HCT116 (cell line): Measurements from ENCODE around the gene VWA5B1.

Experiments used
- CBX3 ChIP-seq: IDR thresholded peaks from 2 replicates; pipeline ENCODE4 v1.6.1; 2012; ENCODE audit warnings: low read depth
- JUND ChIP-seq: IDR thresholded peaks from 2 replicates; pipeline ENCODE4 v1.6.1; 2012
- POLR2A ChIP-seq: IDR thresholded peaks from 2 replicates; pipeline ENCODE4 v1.7.0; 2011; ENCODE audit warnings: borderline replicate concordance; ENCODE audit not compliant: insufficient read depth, insufficient read length; ENCODE audit errors: extremely low read depth
- SP1 ChIP-seq: IDR thresholded peaks from 2 replicates; pipeline ENCODE4 v1.6.1; 2012; ENCODE audit warnings: low read depth
- TF ChIP-seq, protein P1 (sequence below), 3 experiments: fragments of 200-600 bp in 1 of 3; sonication (generic) in 1 of 3; IDR thresholded peaks in 2 of 3; conservative IDR thresholded peaks in 1 of 3; 2 replicates each; pipeline ENCODE4 v1.5.1; 2012 to 2017; ENCODE audit warnings: low read depth in 2 of 3, low read length in 2 of 3, antibody characterized with exemption in 1 of 3, borderline replicate concordance in 1 of 3, control low read depth in 1 of 3, mild to moderate bottlenecking in 1 of 3, mixed read lengths in 1 of 3, mixed run types in 1 of 3, moderate library complexity in 1 of 3; ENCODE audit not compliant: insufficient read depth in 1 of 3

DNA sequence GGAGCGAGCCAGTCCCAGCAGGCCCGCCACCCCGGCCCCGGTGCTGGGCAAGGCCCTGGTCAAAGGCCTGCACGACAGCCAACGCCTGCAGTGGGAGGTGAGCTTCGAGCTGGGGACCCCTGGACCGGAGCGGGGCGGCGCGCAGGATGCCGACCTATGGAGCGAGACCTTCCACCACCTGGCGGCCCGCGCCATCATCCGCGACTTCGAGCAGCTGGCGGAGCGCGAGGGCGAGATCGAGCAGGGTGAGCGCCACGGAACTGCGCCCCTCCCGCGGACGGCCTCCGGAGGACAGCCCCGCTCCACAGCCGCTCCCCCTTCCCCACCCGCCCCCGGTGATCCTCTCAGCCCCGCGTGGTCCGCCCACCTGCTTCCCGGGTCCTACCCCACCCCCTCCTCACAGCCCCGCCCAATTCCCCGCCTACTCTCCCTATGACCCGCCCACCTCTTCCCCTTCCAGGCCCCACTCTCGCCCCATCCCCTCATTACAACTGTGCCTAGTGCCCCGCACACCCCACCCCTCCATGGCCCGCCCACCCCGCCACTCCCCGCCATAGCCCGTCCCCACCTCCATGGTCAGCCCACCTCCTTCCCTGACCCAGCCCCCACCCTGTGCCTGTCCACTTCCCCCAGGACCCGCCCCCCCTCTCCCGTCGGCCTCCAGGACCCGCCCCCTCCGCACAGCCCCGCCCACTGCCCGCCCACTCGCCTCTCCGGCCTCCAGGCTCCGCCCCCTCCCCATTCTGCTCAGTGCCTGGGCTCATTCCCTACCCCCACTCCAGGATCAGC is 52.7 kb downstream of the VWA5B1 start:
- TF ChIP-seq CBX3 (no peak), SP1 (no peak), POLR2A (no peak), JUND (no peak)
- TF ChIP-seq, protein P1, sequence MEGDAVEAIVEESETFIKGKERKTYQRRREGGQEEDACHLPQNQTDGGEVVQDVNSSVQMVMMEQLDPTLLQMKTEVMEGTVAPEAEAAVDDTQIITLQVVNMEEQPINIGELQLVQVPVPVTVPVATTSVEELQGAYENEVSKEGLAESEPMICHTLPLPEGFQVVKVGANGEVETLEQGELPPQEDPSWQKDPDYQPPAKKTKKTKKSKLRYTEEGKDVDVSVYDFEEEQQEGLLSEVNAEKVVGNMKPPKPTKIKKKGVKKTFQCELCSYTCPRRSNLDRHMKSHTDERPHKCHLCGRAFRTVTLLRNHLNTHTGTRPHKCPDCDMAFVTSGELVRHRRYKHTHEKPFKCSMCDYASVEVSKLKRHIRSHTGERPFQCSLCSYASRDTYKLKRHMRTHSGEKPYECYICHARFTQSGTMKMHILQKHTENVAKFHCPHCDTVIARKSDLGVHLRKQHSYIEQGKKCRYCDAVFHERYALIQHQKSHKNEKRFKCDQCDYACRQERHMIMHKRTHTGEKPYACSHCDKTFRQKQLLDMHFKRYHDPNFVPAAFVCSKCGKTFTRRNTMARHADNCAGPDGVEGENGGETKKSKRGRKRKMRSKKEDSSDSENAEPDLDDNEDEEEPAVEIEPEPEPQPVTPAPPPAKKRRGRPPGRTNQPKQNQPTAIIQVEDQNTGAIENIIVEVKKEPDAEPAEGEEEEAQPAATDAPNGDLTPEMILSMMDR (IDR thresholded peaks at IDR 0.05 in 2 of 3, conservative IDR thresholded peaks at IDR 0.05 in 1 of 3; ENCODE audit: borderline replicate concordance in 1 of 3, insufficient read depth in 1 of 3, low read depth in 2 of 3, low read length in 2 of 3): no peak
